Measurements from ENCODE around the gene SH2D3A. TPM values are rescaled to one million over a fixed set of nuclear protein-coding genes. Genes with fewer than 3 reads are reported as not detected.

The SH2D3A gene
- total RNA-seq, 1 donor from 2014 or later = not detected

GRCh38 chr19:6730153-6730804 lies 37.0 kb downstream of the SH2D3A start:
- intact Hi-C loops (cut with DNase I) = no loop called here
- DNase-seq (ENCODE audit: missing footprints) = peak; percentile 73

GRCh38 chr19:6729573-6730152 lies 37.6 kb downstream of the SH2D3A start:
- ATAC-seq (no peak), DNase-seq (ENCODE audit: missing footprints) (peak; percentile 52)
- intact Hi-C loops (cut with DNase I) = no loop called here

More at GRCh38 chr19:6730153-6730804, 37.0 kb downstream of the SH2D3A start:
- ATAC-seq = peak; percentile 43

DNA sequence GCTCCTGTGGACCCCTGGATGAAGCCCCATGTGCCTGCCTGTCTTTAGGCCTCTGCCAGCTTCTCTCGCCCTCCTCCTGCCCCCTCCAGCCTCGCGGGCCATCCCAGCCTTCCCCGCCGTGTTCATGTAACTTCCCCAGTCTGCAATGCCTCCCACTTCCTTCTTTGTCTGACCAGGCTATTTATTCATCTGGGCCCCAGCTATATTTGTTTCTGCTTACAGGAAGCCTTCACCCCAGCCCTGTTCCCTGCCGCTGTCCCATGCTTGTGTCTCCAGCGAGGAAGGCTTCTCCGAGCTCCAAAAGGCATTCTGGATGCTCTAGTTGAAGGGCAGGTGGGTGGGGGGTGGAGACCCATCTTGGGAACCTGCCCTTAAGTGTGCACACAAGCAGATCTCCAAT lies 38.9 kb downstream of the SH2D3A start:
- DNase-seq (ENCODE audit: missing footprints) (peak; percentile 83), ATAC-seq (peak; percentile 38)
- intact Hi-C loops (cut with DNase I) = no loop called here

- intact Hi-C loops (cut with DNase I) = no loop called here
- ATAC-seq (no peak), DNase-seq (ENCODE audit: missing footprints) (peak; percentile 26)
Measured at GRCh38 chr19:6725513-6726231, 41.6 kb downstream of the SH2D3A start.

DNA sequence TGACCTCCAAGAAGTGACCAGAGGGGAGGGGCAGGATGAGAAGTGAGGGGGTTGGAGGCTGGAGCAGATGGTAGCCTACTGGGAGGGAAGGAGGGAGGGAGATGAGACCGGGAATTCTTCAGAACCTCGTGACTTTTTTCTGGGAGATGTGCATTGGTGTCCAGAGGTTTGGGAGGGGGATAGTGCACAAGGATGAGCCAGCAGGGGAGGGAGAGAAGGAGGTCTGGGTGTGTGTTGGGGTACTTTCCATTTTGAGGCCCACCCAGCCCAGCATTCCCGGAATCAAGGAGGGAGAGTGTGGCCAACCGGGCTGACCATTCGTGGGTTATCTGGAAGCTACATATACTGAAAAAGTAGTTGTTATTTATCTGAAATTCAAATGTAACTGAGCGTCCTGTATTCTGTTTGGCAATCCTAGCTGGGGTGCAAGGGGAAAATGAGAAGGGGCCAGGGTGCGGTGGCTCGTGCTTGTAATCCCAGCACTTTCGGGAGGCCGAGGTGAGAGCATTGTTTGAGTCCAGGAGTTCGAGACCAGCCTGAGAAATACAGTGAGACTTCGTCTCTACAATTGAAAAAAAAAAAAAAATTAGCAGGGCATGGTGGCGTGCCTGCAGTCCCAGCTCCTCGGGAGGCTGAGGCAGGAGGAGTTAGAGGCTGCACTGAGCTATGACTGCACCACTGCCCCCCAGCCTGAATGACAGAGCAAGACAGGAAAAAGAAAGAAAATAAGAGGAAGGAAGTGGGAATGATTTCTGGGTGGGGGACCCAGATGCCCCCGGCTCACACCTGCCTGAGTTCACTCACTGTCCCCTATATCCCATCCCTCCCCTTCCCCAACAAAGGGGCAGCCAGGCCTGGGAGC lies 42.4 kb downstream of the SH2D3A start:
- DNase-seq (ENCODE audit: missing footprints) (peak; percentile 18), ATAC-seq (no peak)
- intact Hi-C loops (cut with DNase I) = no loop called here

DNA sequence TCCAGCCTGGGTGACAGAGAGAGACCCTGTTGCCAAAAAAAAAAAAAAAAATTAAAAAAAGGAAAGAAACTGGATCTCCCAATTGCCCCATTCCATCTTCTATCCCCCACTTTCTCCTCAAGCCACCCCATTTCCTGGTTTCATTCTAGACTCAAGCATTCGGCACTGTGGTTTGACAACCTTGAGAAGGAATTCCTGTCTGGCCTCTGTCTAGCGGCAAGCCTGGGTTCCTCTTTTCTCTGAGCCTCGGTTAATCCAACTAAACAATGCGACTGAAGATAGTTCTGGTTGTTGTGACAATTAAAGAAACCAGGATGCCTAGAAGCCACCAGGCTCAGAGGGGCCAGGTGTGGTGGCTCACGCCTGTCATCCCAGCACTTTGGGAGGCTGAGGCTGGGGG lies 43.5 kb downstream of the SH2D3A start:
- intact Hi-C loops (cut with DNase I) = no loop called here
- peak; percentile 41 for DNase-seq (ENCODE audit: missing footprints)
- ATAC-seq = no peak

DNA sequence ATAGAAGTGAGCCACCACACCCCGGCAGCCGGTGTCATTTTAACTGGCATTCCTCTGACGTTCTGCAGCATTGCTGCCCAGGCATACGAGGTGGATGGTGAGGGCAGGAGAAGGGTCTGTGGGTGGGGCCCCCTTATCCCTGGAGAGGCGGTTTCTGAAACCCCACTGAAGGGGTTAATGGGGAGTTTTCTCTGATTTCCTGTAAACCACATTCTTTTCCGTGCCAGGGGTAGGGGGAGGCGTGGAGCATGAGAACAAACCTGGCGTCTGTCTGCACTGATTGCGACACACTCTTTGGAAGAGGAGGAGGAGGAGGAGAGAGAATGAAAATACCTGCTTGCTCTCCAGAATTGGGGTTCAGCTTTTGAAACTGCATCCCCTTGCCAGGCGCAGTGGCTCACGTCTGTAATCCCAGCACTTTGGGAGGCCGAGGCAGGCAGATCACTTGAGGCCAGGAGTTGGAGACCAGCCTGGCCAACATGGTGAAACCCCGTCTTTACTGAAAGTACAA lies 44.1 kb downstream of the SH2D3A start:
- ATAC-seq (peak; percentile 38), DNase-seq (ENCODE audit: missing footprints) (peak; percentile 78)
- intact Hi-C loops (cut with DNase I) = no loop called here

GRCh38 chr19:6721773-6722172 lies 45.5 kb downstream of the SH2D3A start:
- intact Hi-C loops (cut with DNase I) = no loop called here
- DNase-seq (ENCODE audit: missing footprints) (peak; percentile 21), ATAC-seq (no peak)

GRCh38 chr19:6721138-6721474 lies 46.1 kb downstream of the SH2D3A start:
- DNase-seq (ENCODE audit: missing footprints) (no peak), ATAC-seq (no peak)
- intact Hi-C loops (cut with DNase I) = no loop called here

GRCh38 chr19:6720369-6721137 lies 46.7 kb downstream of the SH2D3A start, which contains the start of gene C3:
TSS of gene C3 (minus strand) at chr19:6720650. CDS start at chr19:6720589, 61 bp downstream.
- ATAC-seq = peak; percentile 90
- intact Hi-C loops (cut with DNase I) = no loop called here
- peak; percentile 80 for DNase-seq (ENCODE audit: missing footprints)

DNA sequence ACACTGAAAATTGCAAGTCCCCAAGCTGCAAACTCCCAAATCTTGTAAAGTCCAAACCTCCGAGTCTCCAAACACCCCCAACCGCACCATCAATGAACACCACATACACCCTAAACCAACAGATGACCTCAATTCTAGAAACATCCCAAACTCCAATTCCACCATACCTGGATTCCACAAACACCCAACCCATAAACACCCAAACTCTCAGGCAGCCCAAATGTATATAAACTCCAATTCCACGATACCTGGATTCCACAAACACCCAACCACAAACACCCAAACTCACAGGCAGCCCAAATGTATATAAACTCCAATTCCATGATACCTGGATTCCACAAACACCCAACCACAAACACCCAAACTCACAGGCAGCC lies 47.3 kb downstream of the SH2D3A start:
- DNase-seq (ENCODE audit: missing footprints) = no peak
- intact Hi-C loops (cut with DNase I) = no loop called here
- ATAC-seq = no peak

- intact Hi-C loops (cut with DNase I) = no loop called here
- ATAC-seq (no peak), DNase-seq (ENCODE audit: missing footprints) (no peak)
Measured at GRCh38 chr19:6719540-6719861, 47.7 kb downstream of the SH2D3A start.

- intact Hi-C loops (cut with DNase I) = no loop called here
- peak; percentile 14 for ATAC-seq
- DNase-seq (ENCODE audit: missing footprints) = peak; percentile 58
Measured at GRCh38 chr19:6718741-6719539, 48.3 kb downstream of the SH2D3A start.

DNA sequence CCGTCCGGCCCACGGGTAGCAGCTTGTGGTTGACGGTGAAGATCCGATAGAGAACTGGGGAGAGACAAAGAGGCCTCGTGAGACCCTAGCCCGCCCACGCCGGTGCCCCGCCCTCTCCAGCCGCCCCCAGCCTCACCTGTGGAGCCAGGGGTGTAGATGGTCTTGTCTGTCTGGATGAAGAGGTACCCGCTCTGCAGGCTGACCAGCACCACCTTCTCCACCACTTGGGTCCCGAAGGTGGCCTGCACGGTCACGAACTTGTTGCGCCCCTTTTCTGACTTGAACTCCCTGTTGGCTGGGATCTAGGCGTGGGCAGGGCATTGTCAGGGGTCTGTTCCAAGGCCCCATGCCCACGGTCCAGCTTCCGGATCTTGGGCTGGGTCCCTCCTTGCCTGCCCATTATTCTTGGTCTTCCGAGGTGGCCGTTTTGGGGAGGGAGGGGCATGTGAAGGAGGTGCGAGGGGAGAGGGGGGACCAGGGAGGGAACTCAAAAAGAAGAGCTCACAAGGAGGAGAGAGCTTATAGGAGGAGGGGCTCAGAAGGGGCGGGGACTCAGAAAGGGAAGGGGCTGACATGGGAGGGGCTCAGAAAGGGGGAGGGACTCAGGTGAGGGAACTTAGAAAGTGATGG lies 49.0 kb downstream of the SH2D3A start:
- ATAC-seq = no peak
- intact Hi-C loops (cut with DNase I) = no loop called here
- peak; percentile 59 for DNase-seq (ENCODE audit: missing footprints)

GRCh38 chr19:6717441-6717971 lies 49.7 kb downstream of the SH2D3A start:
- intact Hi-C loops (cut with DNase I) = no loop called here
- ATAC-seq (no peak), DNase-seq (ENCODE audit: missing footprints) (peak; percentile 6)

DNA sequence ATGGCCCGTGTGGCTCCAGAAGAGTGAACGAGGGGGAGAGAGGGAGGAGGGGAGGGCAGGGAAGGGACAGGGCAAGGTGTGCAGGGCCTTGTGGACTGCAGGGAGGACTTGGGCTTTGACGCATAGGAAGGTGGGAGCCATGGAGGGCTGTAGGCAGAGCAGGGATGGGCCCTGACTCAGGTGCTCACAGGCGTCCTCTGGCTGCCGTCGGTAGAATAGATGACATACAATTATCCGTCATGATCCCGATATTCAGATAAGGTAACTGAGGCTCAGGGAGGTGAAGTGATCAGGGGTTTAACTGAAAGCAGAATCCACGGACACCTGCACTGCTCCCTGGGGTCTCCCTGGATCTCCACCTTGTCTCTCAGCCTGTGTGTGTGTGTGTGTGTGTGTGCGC lies 50.2 kb downstream of the SH2D3A start:
- intact Hi-C loops (cut with DNase I) = no loop called here
- ATAC-seq = no peak
- DNase-seq (ENCODE audit: missing footprints) = peak; percentile 28

DNA sequence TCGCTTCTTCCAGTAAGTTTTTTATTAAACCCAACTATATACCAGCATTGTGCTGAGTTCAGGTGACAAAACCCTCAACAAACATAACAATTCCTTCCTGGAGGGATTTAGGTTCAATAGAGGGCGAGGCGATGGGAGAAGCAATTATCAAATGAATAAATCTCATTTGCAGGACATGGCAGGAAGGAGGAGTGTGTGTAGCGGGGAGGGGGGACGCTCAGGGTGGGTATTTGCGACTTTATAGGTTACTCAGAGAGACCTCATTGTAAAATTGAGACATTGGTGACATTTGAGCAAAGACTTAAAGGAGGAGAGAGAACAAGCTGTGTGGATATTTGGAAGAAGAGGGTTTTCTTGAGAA lies 50.6 kb downstream of the SH2D3A start:
- DNase-seq (ENCODE audit: missing footprints) = no peak
- ATAC-seq = no peak
- intact Hi-C loops (cut with DNase I) = no loop called here

Data from Right ventricle myocardium inferior (tissue), 1 donor.